ENCODE data around the gene AK9.

- TF ChIP-seq CTCF (IDR thresholded peaks at IDR 0.05) (no peak), POLR2A (IDR thresholded peaks at IDR 0.05) (no peak)
Observed at GRCh38 chr6:109579361-109579760, 111.6 kb downstream of the AK9 start.
